A549 (cell line): Measurements from ENCODE around the gene PLEKHF1. TPM values are rescaled to one million over a fixed set of nuclear protein-coding genes. Genes with fewer than 3 reads are reported as not detected.

Experiments used
- ATAC-seq, 2 experiments: fragments of 200-7000 bp in 1 of 2; fragments of >200 bp in 1 of 2; cut with Nextera tagmentation in 1 of 2; cut with Tn5 transposase in 1 of 2; 3 replicates each; pipeline versions ENCODE4 v1.8.0 to v1.9.1; 2018 to 2020; ENCODE audit warnings: mild to moderate bottlenecking in 1 of 2, moderate library complexity in 1 of 2
- CTCF ChIA-PET: fragments of 300-600 bp; sonication (Branson Sonifier 250); formaldehyde crosslinking; extraction: SDS; loops from one replicate; lab custom pipeline; 2021; ENCODE audit warnings: antibody characterized with exemption, inconsistent platforms; lab: Yijun Ruan, JAX
- POLR2A ChIA-PET: fragments of 350-600 bp; formaldehyde crosslinking; extraction: SDS; loops from one replicate; lab custom pipeline; 2021; ENCODE audit warnings: antibody characterized with exemption, inconsistent platforms; lab: Yijun Ruan, JAX
- DNase-seq, 2 experiments: peaks; one replicate each; pipeline versions ENCODE4 v3.0.0 to v3.0.0-alpha.2; 2011 to 2016; ENCODE audit warnings: low read depth in 1 of 2, low spot score in 1 of 2
- FAIRE-seq: peaks from 2 replicates; lab custom pipeline; 2011; peaks lifted over from hg19 to GRCh38; lab: Jason Lieb, UNC
- H3K27ac ChIP-seq, 2 experiments: fragments of >200 bp; sonication (Bioruptor Twin); formaldehyde crosslinking; 3 replicates each; pipeline ENCODE4 v1.5.1; 2016 to 2017
- H3K4me1 ChIP-seq: fragments of >200 bp; sonication (Bioruptor Twin); formaldehyde crosslinking; 3 replicates; pipeline ENCODE4 v1.6.1; 2016
- H3K4me2 ChIP-seq: fragments of >200 bp; sonication (Bioruptor Twin); formaldehyde crosslinking; 3 replicates; pipeline ENCODE4 v1.6.1; 2016
- H3K4me3 ChIP-seq: fragments of >200 bp; sonication (Bioruptor Twin); formaldehyde crosslinking; 3 replicates; pipeline ENCODE4 v1.5.1; 2016
- H3K9me3 ChIP-seq: fragments of >200 bp; sonication (Bioruptor Twin); formaldehyde crosslinking; 3 replicates; pipeline ENCODE4 v1.6.1; 2016
- BHLHE40 ChIP-seq: IDR thresholded peaks from 2 replicates; pipeline ENCODE4 v1.6.1; 2012; ENCODE audit warnings: low read depth, low read length, inconsistent platforms
- CBX8 ChIP-seq: fragments of 200-600 bp; sonication (generic); IDR thresholded peaks from 2 replicates; pipeline ENCODE4 v1.6.1; 2016
- E2F6 ChIP-seq: IDR thresholded peaks from 2 replicates; pipeline ENCODE4 v1.6.1; 2012; ENCODE audit warnings: low read depth, borderline replicate concordance
- EHF ChIP-seq: fragments of 250-450 bp; sonication (Bioruptor Pico); IDR thresholded peaks from 2 replicates; pipeline ENCODE4 v1.5.0; 2020; ENCODE audit warnings: mild to moderate bottlenecking
- EHMT2 ChIP-seq: fragments of 200-600 bp; sonication (generic); IDR thresholded peaks from 2 replicates; pipeline ENCODE4 v1.6.1; 2016; ENCODE audit warnings: antibody characterized with exemption, low read depth, mild to moderate bottlenecking, moderate library complexity
- ESRRA ChIP-seq: fragments of 150-350 bp; IDR thresholded peaks from 2 replicates; pipeline ENCODE4 v1.6.1; 2014; ENCODE audit warnings: mild to moderate bottlenecking, low read length, borderline replicate concordance
- FOSB ChIP-seq: fragments of 250-450 bp; sonication (Bioruptor Pico); IDR thresholded peaks from 2 replicates; pipeline ENCODE4 v1.5.0; 2020; ENCODE audit warnings: mild to moderate bottlenecking, moderate library complexity
- FOSL2 ChIP-seq, 2 experiments: fragments of 450-650 bp in 1 of 2; fragments of >200 bp in 1 of 2; sonication (Bioruptor Twin) in 1 of 2; formaldehyde crosslinking; IDR thresholded peaks; 2 replicates each; pipeline versions ENCODE4 v1.5.0 to v1.6.1; 2016 to 2020; ENCODE audit warnings: mild to moderate bottlenecking in 1 of 2, moderate library complexity in 1 of 2
- FOXS1 ChIP-seq: fragments of 250-450 bp; sonication (Bioruptor Pico); IDR thresholded peaks from 2 replicates; pipeline ENCODE4 v1.5.0; 2020; ENCODE audit warnings: mild to moderate bottlenecking, moderate library complexity
- HDAC2 ChIP-seq: fragments of 200-600 bp; sonication (generic); IDR thresholded peaks from 2 replicates; pipeline ENCODE4 v1.6.1; 2016
- HOXA7 ChIP-seq: fragments of 250-450 bp; sonication (Bioruptor Pico); IDR thresholded peaks from 2 replicates; pipeline ENCODE4 v1.5.0; 2020; ENCODE audit warnings: mild to moderate bottlenecking, moderate library complexity
- HOXB13 ChIP-seq: fragments of 250-450 bp; sonication (Bioruptor Pico); IDR thresholded peaks from 2 replicates; pipeline ENCODE4 v1.5.0; 2020; ENCODE audit warnings: low read depth, mild to moderate bottlenecking, moderate library complexity
- JUNB ChIP-seq: fragments of >200 bp; sonication (Bioruptor Twin); formaldehyde crosslinking; IDR thresholded peaks from 2 replicates; pipeline ENCODE4 v1.6.1; 2016
- KDM1A ChIP-seq: fragments of 200-600 bp; sonication (generic); IDR thresholded peaks from 2 replicates; pipeline ENCODE4 v1.6.1; 2016; ENCODE audit warnings: low read depth, mild to moderate bottlenecking
- MAFK ChIP-seq: fragments of 450-650 bp; IDR thresholded peaks from 2 replicates; pipeline ENCODE4 v1.6.1; 2014; ENCODE audit not compliant: partially characterized antibody
- MYC ChIP-seq: IDR thresholded peaks from 2 replicates; pipeline ENCODE4 v1.6.1; 2012; ENCODE audit warnings: mild to moderate bottlenecking, inconsistent platforms, low read length, improper control_type of control experiment, borderline replicate concordance
- PBX3 ChIP-seq: IDR thresholded peaks from 2 replicates; pipeline ENCODE4 v1.6.1; 2012
- REST ChIP-seq: fragments of 200-600 bp; sonication (generic); IDR thresholded peaks from 2 replicates; pipeline ENCODE4 v1.6.1; 2016; ENCODE audit warnings: antibody characterized with exemption, mild to moderate bottlenecking, moderate library complexity
- RNF2 ChIP-seq: fragments of 200-600 bp; sonication (generic); IDR thresholded peaks from 2 replicates; pipeline ENCODE4 v1.6.1; 2016; ENCODE audit warnings: low read depth, mild to moderate bottlenecking, antibody characterized with exemption, moderate library complexity, borderline replicate concordance
- SMC3 ChIP-seq: fragments of >200 bp; sonication (Bioruptor Twin); formaldehyde crosslinking; IDR thresholded peaks from 3 replicates; pipeline ENCODE4 v1.6.1; 2018; ENCODE audit warnings: inconsistent platforms
- TFCP2L1 ChIP-seq: fragments of 250-450 bp; sonication (Bioruptor Pico); IDR thresholded peaks from 2 replicates; pipeline ENCODE4 v1.5.0; 2021; ENCODE audit warnings: mild to moderate bottlenecking
- TP53 ChIP-seq: fragments of 250-450 bp; sonication (Bioruptor Pico); IDR thresholded peaks from 2 replicates; pipeline ENCODE4 v1.5.0; 2021; ENCODE audit warnings: mild to moderate bottlenecking, moderate library complexity
- ZSCAN20 ChIP-seq: fragments of 250-450 bp; sonication (Bioruptor Pico); IDR thresholded peaks from 2 replicates; pipeline ENCODE4 v1.8.0; 2022; ENCODE audit warnings: mild to moderate bottlenecking, moderate library complexity
- WGBS: methylation state at CpG from one replicate; pipeline ENCODE4 v1.1.6; 2017; ENCODE audit errors: missing lambda C conversion rate; 5-methylcytosine and 5-hydroxymethylcytosine counted together
- polyA plus RNA-seq, 4 experiments: library from polyadenylated mRNA; depleted of rRNA in 3 of 4; stranded (reverse); fragments of >200 nt; fragmentation: RNase III in 1 of 4; extraction: RNeasy Plus Mini Kit Qiagen cat#74134 plus additional on column Dnase treatment in 1 of 4; gene quantifications; 2 replicates in 3 of 4; 3 replicates in 1 of 4; pipeline ENCODE4 v1.2.3, GENCODE V29; 2011 to 2017

Gene PLEKHF1
- polyA plus RNA-seq, 2 of the 4 experiments (the other 2 are of a cell fraction), result 2.1 to 4.1 TPM

GRCh38 chr19:29714953-29715700 lies 49.9 kb downstream of the PLEKHF1 start, which contains the start of gene C19orf12 (continued):
- TF ChIP-seq HDAC2 (no peak), HOXB13 (0 out of 2 replicates have a peak, but pooled peaks have one; percentile 31), MAFK (peak; percentile 57), EHF (no peak), MYC (peak; percentile 91), SMC3 (no peak)
- TF ChIP-seq, all 56 proteins: peak for 12

- DNase-seq, result peak in 1 of 2 experiments; percentile 74
- 17% methylated on average over 13 of the region's 13 CpGs for WGBS
- POLR2A ChIA-PET, result interaction anchor here (0.8 to 7.2 kb wide), 17 partner anchors 9 to 188 kb away, joined by 3 to 110 read pairs (median 4); partner anchors contain the start of genes PLEKHF1 and POP4
- Histone ChIP-seq H3K4me3 (peak overlapping the region; percentile 82), H3K4me1 (peaks cover 21% of the 10 kb centered on the region), H3K27ac (peak overlapping the region; percentile 91 to 93), H3K9me3 (no peaks in the 10 kb centered on the region), H3K4me2 (peak overlapping the region; percentile 89)
- ATAC-seq, result peak; percentile 15 to 56; a peak in 5 of 6 replicates
- CTCF ChIA-PET, result interaction anchor here (0.6 to 14.1 kb wide), 89 partner anchors 9 to 1624 kb away, joined by 3 to 490 read pairs (median 6); partner anchors contain the start of genes PLEKHF1, POP4 and URI1
- no peak for FAIRE-seq
- TF ChIP-seq RNF2 (no peak), PBX3 (no peak), MAFK (no peak), EHMT2 (no peak), CBX8 (no peak), FOSB (0 out of 2 replicates have a peak, but pooled peaks have one; percentile 22), FOSL2 (IDR thresholded peaks at IDR 0.05) (peak; percentile 38; the same call in 1 of the 2 replicates), FOSL2 (CRISPR knock-in tag; IDR thresholded peaks at IDR 0.05) (peak; percentile 90), HOXB13 (0 out of 2 replicates have a peak, but pooled peaks have one; percentile 27), REST (no peak), ESRRA (no peak), BHLHE40 (no peak), HOXA7 (CRISPR knock-in tag) (0 out of 2 replicates have a peak, but pooled peaks have one; percentile 56), TP53 (0 out of 2 replicates have a peak, but pooled peaks have one; percentile 6), TFCP2L1 (CRISPR knock-in tag) (0 out of 2 replicates have a peak, but pooled peaks have one; percentile 8), FOXS1 (CRISPR knock-in tag) (no peak), E2F6 (no peak; the same call in 1 of the 2 replicates), JUNB (0 out of 2 replicates have a peak, but pooled peaks have one; percentile 0), ZSCAN20 (CRISPR knock-in tag) (no peak), KDM1A (no peak)
These were observed 50.7 kb downstream of the PLEKHF1 start for GRCh38 chr19:29715701-29716581.
